ENCODE data around the gene HEG1. TPM values are rescaled to one million over a fixed set of nuclear protein-coding genes. Genes with fewer than 3 reads are reported as not detected.

HEG1 gene
- total RNA-seq, 1 experiment from 2014 or later: 6.3 TPM

DNA sequence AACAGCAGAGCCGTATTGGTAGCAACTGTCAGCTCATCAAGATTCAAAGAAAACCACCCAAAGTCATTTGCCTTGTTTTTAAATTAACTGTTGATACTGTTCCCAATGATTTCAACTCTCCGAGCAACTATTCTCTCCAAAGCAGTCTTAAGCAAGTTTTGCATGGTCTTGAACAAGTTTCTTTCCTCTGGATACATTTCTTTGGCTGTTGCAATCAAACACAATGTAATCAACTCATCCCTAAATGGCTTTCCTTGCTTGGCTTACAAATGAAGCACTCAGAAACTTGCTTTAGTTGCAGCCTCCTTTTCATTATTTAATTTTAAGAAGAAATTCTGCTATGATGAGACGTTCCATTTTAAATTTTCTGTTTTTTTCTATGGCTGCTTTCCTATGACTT lies 105.8 kb downstream of the HEG1 start:
- in situ Hi-C loops (cut with HindIII; ENCODE audit: low pct_unique_long_range_greater_than_20kb, low sequenced_read_pairs): no loop called here
- DNase-seq (ENCODE audit: low read depth, low spot score): no peak

DNA sequence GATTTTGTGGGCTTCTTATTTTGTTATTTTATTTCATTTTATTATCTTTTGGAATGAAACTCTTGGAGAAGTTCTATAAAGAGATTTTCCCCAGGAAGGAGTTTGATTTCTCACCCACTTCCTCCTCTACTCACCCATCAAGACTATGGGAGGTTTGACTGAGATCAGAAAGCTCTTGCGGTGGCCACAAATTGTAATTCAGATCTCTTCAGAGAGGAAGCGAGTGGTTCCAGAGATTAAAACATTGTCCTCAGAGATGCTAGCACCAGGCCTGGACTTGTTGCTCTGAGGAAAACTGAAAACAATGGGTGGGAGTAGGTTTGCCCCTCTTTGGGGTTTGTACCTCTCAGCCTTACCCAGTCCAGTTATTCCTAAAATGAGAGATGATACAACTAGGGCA lies 113.2 kb downstream of the HEG1 start:
- in situ Hi-C loops (cut with HindIII; ENCODE audit: low pct_unique_long_range_greater_than_20kb, low sequenced_read_pairs): no loop called here
- DNase-seq (ENCODE audit: low read depth, low spot score): no peak

DNA sequence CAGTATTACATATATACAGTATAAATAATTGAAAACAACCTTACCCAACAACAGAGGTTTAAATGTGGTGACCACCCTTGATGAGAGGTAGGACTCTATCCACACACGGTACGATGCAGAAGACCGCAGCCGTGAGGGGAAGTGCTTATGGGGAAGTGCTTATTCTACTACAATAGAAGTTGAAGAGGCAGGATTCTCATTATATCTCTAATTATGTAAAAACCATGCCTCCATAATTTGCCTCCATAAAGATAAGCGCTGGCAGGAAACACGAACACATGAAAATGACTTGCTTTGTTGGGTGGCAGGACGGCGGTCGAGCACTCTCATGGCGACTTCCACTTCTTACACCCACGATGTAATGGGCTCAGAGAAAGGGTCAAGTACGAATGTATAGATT lies 114.0 kb downstream of the HEG1 start:
- no peak for DNase-seq (ENCODE audit: low read depth, low spot score)
- in situ Hi-C loops (cut with HindIII; ENCODE audit: low pct_unique_long_range_greater_than_20kb, low sequenced_read_pairs): no loop called here

DNA sequence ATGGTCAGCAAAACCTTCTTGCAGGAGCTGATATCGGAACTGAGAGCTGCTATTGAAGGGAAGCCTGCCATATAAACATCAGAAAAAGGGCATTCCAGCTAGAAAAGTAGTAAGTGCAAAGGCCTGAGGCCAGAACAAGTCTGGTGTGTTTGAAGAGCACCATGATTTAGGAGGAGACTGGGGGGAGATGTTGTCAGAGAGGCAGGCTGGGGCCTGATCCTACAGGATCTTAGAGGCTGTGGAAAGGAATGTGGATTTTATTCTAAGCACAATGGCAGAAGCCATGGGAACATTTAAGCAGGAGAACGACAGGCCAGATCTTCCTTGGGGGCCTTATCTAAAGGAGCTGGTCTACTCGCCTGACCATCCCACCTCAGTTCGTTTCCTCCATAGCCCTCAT lies 116.1 kb downstream of the HEG1 start:
- in situ Hi-C loops (cut with HindIII; ENCODE audit: low pct_unique_long_range_greater_than_20kb, low sequenced_read_pairs): no loop called here
- no peak for DNase-seq (ENCODE audit: low read depth, low spot score)

DNA sequence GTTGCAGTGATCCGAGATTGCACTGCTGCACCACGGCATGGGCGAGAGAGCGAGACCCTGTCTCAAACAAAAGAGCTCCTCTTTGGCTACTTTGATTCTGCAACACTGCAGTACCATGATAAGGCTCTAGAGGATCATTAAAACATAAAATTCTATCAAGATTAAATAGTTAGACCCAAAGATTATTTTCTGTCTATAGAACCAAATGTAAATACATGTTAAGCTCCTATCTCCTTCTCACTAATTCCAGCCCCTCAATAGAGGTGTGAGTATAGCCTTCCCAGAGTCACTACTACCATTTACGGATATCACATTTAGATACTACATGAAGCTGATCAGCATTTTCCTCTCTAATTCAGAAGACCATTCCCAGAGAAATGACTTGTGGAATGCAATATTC lies 116.9 kb downstream of the HEG1 start:
- DNase-seq (ENCODE audit: low read depth, low spot score): no peak
- in situ Hi-C loops (cut with HindIII; ENCODE audit: low pct_unique_long_range_greater_than_20kb, low sequenced_read_pairs): no loop called here

DNA sequence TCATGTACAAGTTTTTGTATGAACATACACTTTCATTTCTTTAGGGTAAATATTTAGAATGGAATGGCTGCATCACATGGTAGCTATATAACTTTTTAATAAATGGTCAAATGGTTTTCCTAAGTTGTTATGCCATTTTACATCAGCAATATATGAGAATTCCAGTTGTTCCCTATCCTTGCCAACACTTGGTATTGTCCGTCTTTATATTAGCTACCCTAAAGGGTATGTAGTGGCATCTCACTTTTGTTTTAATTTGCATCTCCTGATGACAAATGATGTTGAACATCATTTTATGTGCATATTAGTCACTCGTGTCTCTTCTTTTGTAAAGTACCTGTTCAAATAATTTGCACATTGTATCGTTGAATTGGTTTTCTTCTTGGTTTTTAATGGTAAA lies 118.7 kb downstream of the HEG1 start:
- no peak for DNase-seq (ENCODE audit: low read depth, low spot score)
- in situ Hi-C loops (cut with HindIII; ENCODE audit: low pct_unique_long_range_greater_than_20kb, low sequenced_read_pairs): no loop called here

DNA sequence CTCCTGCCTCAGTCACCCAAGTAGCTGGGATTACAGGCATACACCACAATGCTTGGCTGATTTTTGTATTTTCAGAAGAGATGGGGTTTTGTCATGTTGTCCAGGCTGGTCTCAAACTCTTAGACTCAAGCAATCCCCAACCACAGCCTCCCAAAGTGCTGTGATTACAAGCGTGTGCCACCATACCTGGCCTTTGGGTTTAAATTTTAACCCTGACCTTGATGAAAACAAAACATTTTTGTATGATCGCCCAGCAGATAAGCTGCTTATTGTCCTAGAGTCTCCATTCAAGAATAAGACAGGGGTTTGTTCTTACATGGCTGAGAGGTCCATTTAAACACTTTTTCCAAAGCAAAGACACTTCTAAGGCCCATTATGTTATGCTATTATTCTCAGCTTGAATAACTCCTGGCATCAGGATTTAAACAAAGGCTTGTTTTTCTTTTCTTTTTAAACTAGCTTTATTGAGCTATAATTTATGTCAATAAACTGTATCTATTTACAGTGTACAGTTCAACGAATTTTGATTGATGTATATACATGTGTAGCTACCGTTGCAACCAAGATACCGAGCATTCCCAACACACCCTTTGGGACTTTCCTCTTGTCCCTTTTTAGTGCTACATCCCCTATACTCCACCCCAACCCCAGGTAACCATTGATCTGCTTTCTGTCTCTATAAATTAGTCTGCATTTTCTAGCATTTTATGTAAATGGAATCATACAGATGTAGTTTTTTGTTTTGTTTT lies 119.8 kb downstream of the HEG1 start:
- no peak for DNase-seq (ENCODE audit: low read depth, low spot score)
- in situ Hi-C loops (cut with HindIII; ENCODE audit: low pct_unique_long_range_greater_than_20kb, low sequenced_read_pairs): no loop called here

DNA sequence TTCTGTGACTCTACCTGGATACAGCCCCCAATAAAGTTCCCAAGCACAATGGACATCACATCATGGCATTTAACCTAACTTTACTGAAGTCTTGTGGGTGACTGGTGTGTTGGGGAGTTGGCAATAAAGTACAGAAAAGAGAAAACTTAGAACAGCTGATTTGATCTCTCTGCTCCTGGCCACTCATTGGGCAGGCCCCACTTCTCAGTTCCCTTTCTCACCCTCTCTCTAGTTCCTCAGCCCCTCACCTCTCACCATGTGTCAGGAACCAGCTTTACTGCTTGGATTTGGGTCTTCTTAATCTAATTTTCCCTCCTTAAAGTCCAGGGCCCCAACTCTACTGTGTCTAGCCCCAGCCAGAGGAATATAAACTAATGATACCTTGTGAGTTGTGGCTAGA lies 120.5 kb downstream of the HEG1 start:
- DNase-seq (ENCODE audit: low read depth, low spot score): no peak
- in situ Hi-C loops (cut with HindIII; ENCODE audit: low pct_unique_long_range_greater_than_20kb, low sequenced_read_pairs): no loop called here

DNA sequence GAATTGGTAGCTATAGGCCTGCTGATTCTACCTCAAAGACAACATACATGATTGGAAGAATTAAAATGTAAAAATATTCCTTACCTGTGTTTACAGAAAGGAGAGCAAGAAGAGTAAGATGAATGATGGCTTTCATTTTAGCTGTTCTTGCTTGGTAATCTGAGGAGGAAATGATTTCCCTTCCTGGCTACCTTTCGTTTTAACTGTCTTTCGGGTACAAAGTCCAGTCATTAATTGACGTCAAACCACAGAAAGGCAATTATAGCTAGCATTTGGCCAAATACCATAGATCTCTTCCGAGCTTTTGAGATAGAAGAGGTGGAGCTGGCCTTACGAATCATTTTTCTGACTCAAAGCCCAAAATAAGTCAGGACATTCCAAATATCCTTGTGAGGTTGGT lies 121.2 kb downstream of the HEG1 start, which contains the start of gene MUC13:
MUC13 (minus strand) TSS at position 175 of the 400 bp plus-strand sequence; CDS start at position 136, 39 bp downstream.
- in situ Hi-C loops (cut with HindIII; ENCODE audit: low pct_unique_long_range_greater_than_20kb, low sequenced_read_pairs): no loop called here
- no peak for DNase-seq (ENCODE audit: low read depth, low spot score)

DNA sequence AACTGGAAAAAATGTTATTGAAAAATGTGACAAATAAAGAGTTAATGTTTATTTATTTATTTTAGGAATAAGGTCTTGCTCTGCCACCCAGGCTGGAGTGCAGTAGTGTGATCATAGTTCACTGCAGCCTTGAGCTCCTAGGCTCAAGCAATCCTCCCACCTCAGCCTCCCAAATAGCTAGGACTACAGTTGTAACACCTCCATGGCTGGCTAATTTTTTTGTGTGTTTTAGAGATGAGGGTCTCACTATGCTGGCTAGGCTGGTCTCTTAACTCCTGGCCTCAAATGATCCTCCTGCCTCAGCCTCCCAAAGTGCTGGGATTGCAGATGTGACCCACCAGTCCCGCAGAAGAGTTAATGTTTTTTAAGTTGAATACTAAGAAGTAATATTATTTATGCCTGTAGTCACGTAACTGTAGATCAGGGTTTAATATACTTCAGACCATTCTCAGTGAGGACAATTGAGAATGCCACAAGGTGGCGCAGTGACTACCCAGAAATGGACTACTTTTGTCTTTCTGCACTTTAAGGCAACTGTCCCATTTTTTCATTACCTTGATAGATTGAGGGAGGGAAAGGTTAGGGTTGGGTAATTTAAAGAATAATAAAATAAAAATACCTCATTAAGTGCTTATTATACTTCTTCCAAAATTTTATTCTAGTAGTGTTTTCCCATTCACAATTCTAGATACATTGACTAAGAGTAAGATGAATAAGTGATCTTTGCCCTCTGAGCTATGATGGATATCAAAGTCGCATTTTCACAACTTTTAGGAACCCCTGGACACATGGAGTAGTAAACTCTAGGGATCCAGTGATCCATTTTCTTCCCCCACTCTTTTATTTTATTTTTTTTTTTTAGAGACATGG lies 127.2 kb downstream of the HEG1 start:
- in situ Hi-C loops (cut with HindIII; ENCODE audit: low pct_unique_long_range_greater_than_20kb, low sequenced_read_pairs): no loop called here

DNA sequence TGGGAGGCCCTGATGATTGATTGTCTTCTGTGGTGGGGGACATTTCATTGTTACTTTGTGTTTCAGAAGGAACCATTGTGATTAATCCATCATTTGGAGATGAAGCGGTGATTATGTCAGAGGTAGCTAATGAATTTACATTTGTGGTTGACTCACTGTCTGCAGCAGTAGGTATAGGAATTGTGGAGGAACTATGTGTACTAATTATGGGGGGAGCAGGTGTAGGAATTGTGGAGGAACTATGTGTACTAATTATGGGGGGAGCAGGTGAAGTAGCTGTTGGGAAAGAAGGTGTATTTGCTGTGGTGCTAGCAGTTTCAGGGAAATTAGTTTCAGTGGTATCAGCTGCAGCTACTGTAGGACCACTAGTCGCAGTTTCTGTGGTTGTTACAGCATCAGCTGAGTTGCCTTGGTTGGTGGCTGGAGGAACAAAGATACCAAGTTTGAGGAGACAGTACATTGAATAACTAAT lies 128.2 kb downstream of the HEG1 start:
- no peak for DNase-seq (ENCODE audit: low read depth, low spot score)
- in situ Hi-C loops (cut with HindIII; ENCODE audit: low pct_unique_long_range_greater_than_20kb, low sequenced_read_pairs): no loop called here

More for the DNA sequence above, 127.2 kb downstream of the HEG1 start:
- peak; percentile 79 for DNase-seq (ENCODE audit: low read depth, low spot score)

DNA sequence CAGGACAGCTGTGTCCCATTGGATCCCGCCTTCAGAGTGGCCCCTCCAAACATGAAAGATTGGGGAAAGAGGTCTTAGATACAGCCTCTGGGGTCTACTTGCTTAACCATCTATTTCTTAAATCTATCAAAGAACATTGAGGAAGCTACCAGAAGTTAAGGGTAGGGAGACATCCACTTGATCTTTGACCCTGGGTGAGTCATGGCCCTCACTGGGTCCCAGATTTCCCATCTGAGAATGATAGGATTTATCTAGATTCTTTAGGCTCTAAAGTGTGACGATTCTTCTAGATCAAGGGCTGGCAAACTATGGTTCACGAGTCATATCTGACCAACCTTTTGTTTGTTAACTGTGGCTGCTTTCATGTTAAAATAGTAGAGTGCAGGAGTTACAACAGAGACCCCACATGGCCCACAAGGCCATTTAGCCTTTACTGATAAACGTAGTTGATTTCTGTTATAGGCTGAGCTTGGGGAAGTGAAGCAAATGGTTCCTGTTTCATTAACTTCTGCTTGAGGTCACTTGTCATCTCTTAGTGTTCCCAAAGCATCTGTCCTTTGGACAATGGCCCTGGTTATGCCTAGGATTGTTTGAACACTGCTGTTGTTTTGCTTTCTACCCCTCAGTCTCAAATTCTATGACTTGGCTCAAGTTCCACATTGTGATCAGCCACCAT lies 129.2 kb downstream of the HEG1 start:
- no peak for DNase-seq (ENCODE audit: low read depth, low spot score)
- in situ Hi-C loops (cut with HindIII; ENCODE audit: low pct_unique_long_range_greater_than_20kb, low sequenced_read_pairs): no loop called here

DNA sequence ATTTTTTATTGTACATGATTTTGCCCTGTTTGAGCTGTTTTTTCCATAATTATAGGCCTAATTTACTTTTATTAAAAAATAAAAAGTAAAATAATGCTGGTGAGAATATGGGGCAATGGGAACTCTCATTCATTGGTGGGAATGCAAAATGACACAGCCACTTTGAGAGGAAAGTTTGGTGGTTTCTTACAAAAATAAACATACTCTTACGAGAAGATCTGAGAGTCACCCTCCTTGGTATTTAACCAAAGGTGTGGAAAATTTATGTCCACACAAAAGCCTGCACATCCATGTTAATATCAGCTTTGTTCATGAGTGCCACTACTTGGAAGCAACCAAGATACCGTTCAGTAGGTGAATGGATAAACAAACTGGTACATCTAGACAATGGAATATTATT lies 131.1 kb downstream of the HEG1 start:
- no peak for DNase-seq (ENCODE audit: low read depth, low spot score)
- in situ Hi-C loops (cut with HindIII; ENCODE audit: low pct_unique_long_range_greater_than_20kb, low sequenced_read_pairs): no loop called here

DNA sequence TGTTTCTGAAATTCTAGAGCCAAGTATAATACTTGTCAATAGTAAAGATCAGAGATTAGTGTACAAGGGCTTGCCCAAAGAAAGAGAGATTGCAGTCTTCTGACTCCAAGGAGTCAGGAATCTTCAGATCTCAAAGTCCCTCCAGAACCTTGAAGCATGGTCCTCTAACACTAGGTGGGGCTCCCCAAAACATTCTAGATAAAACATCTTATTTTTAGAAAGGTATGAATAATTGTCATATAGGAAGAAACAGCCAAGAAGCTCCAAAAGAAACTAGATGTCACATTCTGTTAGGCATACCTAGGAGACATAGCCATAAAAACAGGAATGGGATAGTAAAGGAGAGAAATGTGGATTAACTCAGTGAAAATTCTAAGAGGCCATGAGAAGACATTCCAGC lies 132.0 kb downstream of the HEG1 start:
- DNase-seq (ENCODE audit: low read depth, low spot score): no peak
- in situ Hi-C loops (cut with HindIII; ENCODE audit: low pct_unique_long_range_greater_than_20kb, low sequenced_read_pairs): no loop called here

DNA sequence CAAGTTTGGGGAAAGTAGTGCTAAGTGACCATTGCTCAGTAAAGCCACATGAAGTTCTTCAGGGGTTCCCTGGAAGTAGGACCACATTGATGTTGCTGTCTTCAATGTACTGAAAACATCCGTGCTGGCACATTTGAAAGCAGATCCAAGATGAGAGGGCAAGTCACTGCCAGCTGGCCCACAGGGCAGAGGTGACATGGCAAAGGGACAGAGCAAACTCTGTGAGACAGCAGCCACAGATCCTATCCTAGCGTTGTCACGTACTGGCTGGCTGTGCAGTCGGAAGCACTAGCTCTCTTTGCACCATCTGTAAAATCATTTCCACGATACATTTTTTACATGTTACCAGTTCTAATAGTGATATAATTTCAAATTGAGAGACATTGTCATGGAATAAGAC lies 135.1 kb downstream of the HEG1 start:
- in situ Hi-C loops (cut with HindIII; ENCODE audit: low pct_unique_long_range_greater_than_20kb, low sequenced_read_pairs): no loop called here

DNA sequence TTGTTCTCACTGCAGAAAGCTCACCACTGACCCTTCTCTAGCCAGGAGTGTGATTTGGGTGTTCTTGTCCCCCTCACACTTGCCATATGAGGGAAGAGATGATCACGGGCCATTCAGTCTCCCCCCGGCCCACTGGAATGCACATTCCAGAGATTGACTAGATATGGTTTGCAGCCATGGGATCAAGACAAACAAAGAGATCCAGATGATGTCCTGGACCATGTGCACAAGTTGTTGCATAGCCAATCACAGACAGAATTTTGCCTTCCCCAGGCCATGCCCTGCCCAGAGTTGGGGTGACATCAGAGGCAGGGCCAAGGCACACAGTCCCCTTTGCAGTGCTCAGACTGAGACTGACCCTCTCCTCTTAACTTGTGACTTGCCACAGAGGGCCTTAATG lies 136.0 kb downstream of the HEG1 start:
- in situ Hi-C loops (cut with HindIII; ENCODE audit: low pct_unique_long_range_greater_than_20kb, low sequenced_read_pairs): no loop called here

More for the DNA sequence above, 135.1 kb downstream of the HEG1 start:
- DNase-seq (ENCODE audit: low read depth, low spot score): no peak

DNA sequence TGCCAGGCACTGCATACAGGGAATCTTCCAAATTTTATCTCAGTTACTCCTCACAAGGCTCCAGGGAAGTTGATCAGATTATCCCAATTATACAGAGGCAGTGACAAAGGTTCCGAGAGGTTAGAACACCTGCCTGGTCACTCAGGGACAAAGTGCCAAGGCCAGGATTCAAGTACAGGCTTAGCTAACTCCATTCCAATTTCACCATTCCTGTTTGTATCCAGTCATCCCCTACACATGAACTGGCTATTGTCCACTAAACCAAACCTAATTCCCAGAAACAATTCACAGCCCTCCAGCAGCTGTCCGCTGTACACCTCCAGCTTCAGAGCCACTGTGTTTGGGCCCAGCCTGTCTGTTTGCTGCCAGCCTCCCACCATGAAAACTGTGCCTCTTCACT lies 137.3 kb downstream of the HEG1 start:
- in situ Hi-C loops (cut with HindIII; ENCODE audit: low pct_unique_long_range_greater_than_20kb, low sequenced_read_pairs): no loop called here
- DNase-seq (ENCODE audit: low read depth, low spot score): no peak

More for the DNA sequence above, 136.0 kb downstream of the HEG1 start:
- DNase-seq (ENCODE audit: low read depth, low spot score): peak; percentile 30

DNA sequence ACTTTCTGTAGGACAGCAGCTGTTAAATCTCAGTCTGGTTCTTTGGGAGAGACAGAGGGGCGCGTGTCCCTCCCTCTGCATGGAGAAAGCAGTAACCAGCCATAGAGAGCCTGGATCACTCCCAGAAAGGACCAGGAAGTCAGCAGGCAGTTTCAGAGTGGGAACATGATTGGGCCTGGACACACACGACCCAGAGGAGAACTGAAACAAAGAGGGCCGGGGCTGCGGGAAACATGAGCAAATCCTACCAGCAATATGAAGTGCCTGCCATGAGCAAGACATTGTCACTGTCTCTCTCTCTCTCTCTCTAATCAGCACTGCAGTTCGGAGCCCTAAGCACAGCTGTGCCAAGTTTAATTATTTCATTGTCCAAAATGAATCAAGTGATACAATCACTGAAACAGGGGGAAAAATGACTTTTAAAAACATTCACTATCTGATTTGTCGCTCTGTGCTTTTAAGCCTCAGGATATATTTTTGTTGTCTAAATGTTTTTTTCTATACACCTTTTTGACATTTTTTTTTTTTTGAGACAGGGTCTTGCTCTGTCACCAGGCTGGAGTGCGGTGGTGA lies 138.9 kb downstream of the HEG1 start:
- in situ Hi-C loops (cut with HindIII; ENCODE audit: low pct_unique_long_range_greater_than_20kb, low sequenced_read_pairs): no loop called here
- no peak for DNase-seq (ENCODE audit: low read depth, low spot score)

All from SK-MEL-5 (cell line).